GM18867 (cell line): ENCODE results near the gene AGXT2.

Source experiments
- ATAC-seq: cut with Tn5 transposase; IDR thresholded peaks from one replicate; pipeline ENCODE4 v1.9.1; 2021; ENCODE audit warnings: mild to moderate bottlenecking, moderate library complexity; ENCODE audit not compliant: unreplicated experiment

The AGXT2 gene

GRCh38 chr5:35047785-35048404 is at the start of gene AGXT2:
AGXT2 (minus strand) TSS chr5:35047949; CDS start chr5:35047892, 57 bp downstream.
- no peak for ATAC-seq

- ATAC-seq = no peak
Measured at GRCh38 chr5:35096932-35097331, 49.2 kb upstream of the AGXT2 start.

GRCh38 chr5:35096216-35096615 is 48.5 kb upstream of the AGXT2 start:
- no peak for ATAC-seq

- no peak for ATAC-seq
Measured at GRCh38 chr5:35095366-35095765, 47.6 kb upstream of the AGXT2 start.

GRCh38 chr5:35094948-35095347 is 47.2 kb upstream of the AGXT2 start:
- ATAC-seq = no peak

GRCh38 chr5:35092703-35093102 is 45.0 kb upstream of the AGXT2 start:
- ATAC-seq = no peak

- ATAC-seq = no peak
Measured at GRCh38 chr5:35091704-35092103, 44.0 kb upstream of the AGXT2 start.

GRCh38 chr5:35089334-35090314 is 41.9 kb upstream of the AGXT2 start:
- ATAC-seq = peak; percentile 75

GRCh38 chr5:35087991-35088390 is 40.2 kb upstream of the AGXT2 start:
- ATAC-seq = no peak

GRCh38 chr5:35083150-35083549 is 35.4 kb upstream of the AGXT2 start:
- no peak for ATAC-seq

- no peak for ATAC-seq
Measured at GRCh38 chr5:35082530-35082929, 34.8 kb upstream of the AGXT2 start.

GRCh38 chr5:35081134-35081533 is 33.4 kb upstream of the AGXT2 start:
- ATAC-seq = no peak

- ATAC-seq = no peak
Measured at GRCh38 chr5:35073160-35073559, 25.4 kb upstream of the AGXT2 start.

- no peak for ATAC-seq
Measured at GRCh38 chr5:35069188-35069587, 21.4 kb upstream of the AGXT2 start.

- no peak for ATAC-seq
Measured at GRCh38 chr5:35067985-35068384, 20.2 kb upstream of the AGXT2 start.

GRCh38 chr5:35066260-35066795 is 18.6 kb upstream of the AGXT2 start:
- peak; percentile 98 for ATAC-seq

- ATAC-seq = no peak
Measured at GRCh38 chr5:35063414-35063813, 15.7 kb upstream of the AGXT2 start.

- ATAC-seq = no peak
Measured at GRCh38 chr5:35061211-35061770, 13.5 kb upstream of the AGXT2 start.

- ATAC-seq = no peak
Measured at GRCh38 chr5:35060236-35060635, 12.5 kb upstream of the AGXT2 start.

GRCh38 chr5:35059251-35059650 is 11.5 kb upstream of the AGXT2 start:
- ATAC-seq = no peak

GRCh38 chr5:35058374-35058788 is 10.6 kb upstream of the AGXT2 start:
- peak; percentile 79 for ATAC-seq
